ENCODE data around the gene PCSK6. TPM values are rescaled to one million over a fixed set of nuclear protein-coding genes. Genes with fewer than 3 reads are reported as not detected.

The PCSK6 gene
- total RNA-seq, 1 donor from 2014 or later = 15.4 TPM

- DNase-seq = no peak
These were observed 42.9 kb downstream of the PCSK6 start for GRCh38 chr15:101446518-101447167.

- no peak for DNase-seq
These were observed 43.7 kb downstream of the PCSK6 start for GRCh38 chr15:101445562-101446517.

GRCh38 chr15:101444807-101445508 is 44.5 kb downstream of the PCSK6 start:
- DNase-seq = no peak

- no peak for DNase-seq
These were observed 45.5 kb downstream of the PCSK6 start for GRCh38 chr15:101444015-101444414.

- no peak for DNase-seq
These were observed 47.2 kb downstream of the PCSK6 start for GRCh38 chr15:101442272-101442671.

GRCh38 chr15:101441696-101442095 is 47.8 kb downstream of the PCSK6 start:
- no peak for DNase-seq

- no peak for DNase-seq
These were observed 48.5 kb downstream of the PCSK6 start for GRCh38 chr15:101440846-101441590.

GRCh38 chr15:101439920-101440319 is 49.6 kb downstream of the PCSK6 start:
- no peak for DNase-seq

GRCh38 chr15:101439285-101439919 is 50.1 kb downstream of the PCSK6 start:
- no peak for DNase-seq

GRCh38 chr15:101438482-101439284 is 50.8 kb downstream of the PCSK6 start:
- no peak for DNase-seq

GRCh38 chr15:101437618-101438481 is 51.7 kb downstream of the PCSK6 start:
- no peak for DNase-seq

GRCh38 chr15:101437209-101437608 is 52.3 kb downstream of the PCSK6 start:
- no peak for DNase-seq

- no peak for DNase-seq
These were observed 53.0 kb downstream of the PCSK6 start for GRCh38 chr15:101436526-101436925.

- no peak for DNase-seq
These were observed 53.7 kb downstream of the PCSK6 start for GRCh38 chr15:101435761-101436160.

- no peak for DNase-seq
These were observed 55.2 kb downstream of the PCSK6 start for GRCh38 chr15:101434032-101434920.

- no peak for DNase-seq
These were observed 56.1 kb downstream of the PCSK6 start for GRCh38 chr15:101433396-101433795.

- DNase-seq = no peak
These were observed 56.5 kb downstream of the PCSK6 start for GRCh38 chr15:101432982-101433381.

- no peak for DNase-seq
These were observed 57.8 kb downstream of the PCSK6 start for GRCh38 chr15:101431748-101432147.

- DNase-seq = no peak
These were observed 58.2 kb downstream of the PCSK6 start for GRCh38 chr15:101431301-101431700.
